ENCODE measurements around the gene CGN. TPM values are rescaled to one million over a fixed set of nuclear protein-coding genes. Genes with fewer than 3 reads are reported as not detected.
A peak's percentile ranks its signal among the peaks of the same experiment; 100 is the strongest.

CGN gene
- total RNA-seq, 1 experiment from 2014 or later, result 30.9 TPM

DNA sequence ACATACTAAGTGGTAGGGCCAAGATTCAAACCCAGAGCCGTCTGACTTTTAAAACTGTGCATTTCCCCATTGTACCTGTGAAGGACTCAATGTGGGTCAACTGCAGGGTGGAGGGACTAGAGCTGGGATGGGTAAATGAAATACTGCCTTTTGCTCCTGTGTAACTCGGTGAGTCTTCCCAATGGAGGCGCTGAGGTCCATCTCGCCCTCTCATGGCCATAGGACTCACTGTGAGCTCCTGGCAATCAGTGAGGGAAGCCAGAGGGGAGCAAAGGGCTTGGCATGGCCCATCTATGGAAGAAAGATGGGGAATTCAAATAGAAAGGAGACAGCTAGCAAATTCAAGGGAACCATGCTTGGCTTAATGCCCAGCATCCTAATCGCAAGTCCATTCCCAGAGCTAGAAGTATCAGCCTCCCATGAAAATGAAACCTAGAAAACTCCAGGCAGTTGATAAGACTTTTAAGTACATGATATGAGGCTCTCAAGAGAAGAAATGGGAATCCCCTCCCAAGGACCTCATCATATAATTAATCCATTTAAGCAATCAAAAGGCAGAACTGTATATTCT, 25.4 kb upstream of the CGN start:
- Histone ChIP-seq H2BK5ac (ENCODE audit: insufficient read length, low read length) (no peak overlapping the region), H2BK15ac (ENCODE audit: low read depth, low read length) (no peak overlapping the region), H4K8ac (replicated peaks; ENCODE audit: insufficient read length, low read depth, low read length) (no peak overlapping the region), H3K79me2 (ENCODE audit: insufficient read depth, low read length) (no peaks in the 10 kb centered on the region), H3K56ac (ENCODE audit: insufficient read length, low read depth, low read length) (no peak overlapping the region), H3K79me1 (ENCODE audit: insufficient read depth, low read depth, low read length, poor library complexity, severe bottlenecking) (no peaks in the 10 kb centered on the region), H3K14ac (ENCODE audit: insufficient read depth, low read length) (no peak overlapping the region), H3K9ac (ENCODE audit: extremely low read depth, insufficient read length, low read length) (no peak overlapping the region), H2BK20ac (ENCODE audit: low read depth, low read length, poor library complexity, severe bottlenecking) (no peak overlapping the region), H2AFZ (ENCODE audit: low read length) (no peak overlapping the region), H3K23me2 (ENCODE audit: insufficient read length, low read depth, low read length, poor library complexity, severe bottlenecking) (no peaks in the 10 kb centered on the region), H2BK120ac (ENCODE audit: low read depth, low read length, poor library complexity, severe bottlenecking) (no peak overlapping the region), H2BK12ac (ENCODE audit: insufficient read length, low read depth, low read length) (no peak overlapping the region), H4K91ac (ENCODE audit: insufficient read length, low read depth, low read length) (no peak overlapping the region), H4K5ac (ENCODE audit: insufficient read length, low read depth, low read length) (no peak overlapping the region), H3K27ac (ENCODE audit: insufficient read length, low read depth, low read length) (no peak overlapping the region), H3K27me3 (ENCODE audit: insufficient read depth, low read length) (no peaks in the 10 kb centered on the region), H3K4me1 (ENCODE audit: insufficient read depth, low read length) (no peaks in the 10 kb centered on the region), H4K20me1 (ENCODE audit: control insufficient read depth, insufficient read depth, insufficient read length) (no peaks in the 10 kb centered on the region), H3K4ac (ENCODE audit: low read depth, low read length) (no peak overlapping the region), H3K4me2 (ENCODE audit: insufficient read depth, insufficient read length, low read length) (no peak overlapping the region), H3K18ac (ENCODE audit: insufficient read length, low read depth, low read length) (no peak overlapping the region), H2AK5ac (ENCODE audit: insufficient read length, low read length) (no peak overlapping the region), H3K23ac (ENCODE audit: insufficient read length, low read depth, low read length) (no peak overlapping the region), H3T11ph (ENCODE audit: low read length) (no peak overlapping the region), H3K9me3 (ENCODE audit: control insufficient read depth, low read depth, low read length) (no peaks in the 10 kb centered on the region)
- H3K4me3 Mint-ChIP-seq, result no peak overlapping the region
- H3K36me3 Mint-ChIP-seq (ENCODE audit: insufficient read depth in 1 of 3, low read depth in 3 of 3), result peaks cover 0 to 5% (median 0%) of the 10 kb centered on the region in 3 experiments; a peak in 2 of 7 replicates
- peak; percentile 69 for DNase-seq
- H3K27me3 Mint-ChIP-seq (ENCODE audit: low read depth), result peaks cover 1% of the 10 kb centered on the region; the same call in 1 of the 2 replicates
- TF ChIP-seq, protein P1, sequence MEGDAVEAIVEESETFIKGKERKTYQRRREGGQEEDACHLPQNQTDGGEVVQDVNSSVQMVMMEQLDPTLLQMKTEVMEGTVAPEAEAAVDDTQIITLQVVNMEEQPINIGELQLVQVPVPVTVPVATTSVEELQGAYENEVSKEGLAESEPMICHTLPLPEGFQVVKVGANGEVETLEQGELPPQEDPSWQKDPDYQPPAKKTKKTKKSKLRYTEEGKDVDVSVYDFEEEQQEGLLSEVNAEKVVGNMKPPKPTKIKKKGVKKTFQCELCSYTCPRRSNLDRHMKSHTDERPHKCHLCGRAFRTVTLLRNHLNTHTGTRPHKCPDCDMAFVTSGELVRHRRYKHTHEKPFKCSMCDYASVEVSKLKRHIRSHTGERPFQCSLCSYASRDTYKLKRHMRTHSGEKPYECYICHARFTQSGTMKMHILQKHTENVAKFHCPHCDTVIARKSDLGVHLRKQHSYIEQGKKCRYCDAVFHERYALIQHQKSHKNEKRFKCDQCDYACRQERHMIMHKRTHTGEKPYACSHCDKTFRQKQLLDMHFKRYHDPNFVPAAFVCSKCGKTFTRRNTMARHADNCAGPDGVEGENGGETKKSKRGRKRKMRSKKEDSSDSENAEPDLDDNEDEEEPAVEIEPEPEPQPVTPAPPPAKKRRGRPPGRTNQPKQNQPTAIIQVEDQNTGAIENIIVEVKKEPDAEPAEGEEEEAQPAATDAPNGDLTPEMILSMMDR (conservative IDR thresholded peaks at IDR 0.05), result peak; percentile 50; the same call in 2 of the 3 replicates
- peaks cover 4 to 6% of the 10 kb centered on the region in 2 experiments; a peak in 4 of 5 replicates for H3K9me3 Mint-ChIP-seq
- H3K4me1 Mint-ChIP-seq, result 0 out of 4 replicates have a peak, but pooled peaks cover 0 to 3% of the 10 kb centered on the region in 2 experiments
- no peak overlapping the region for H3K27ac Mint-ChIP-seq
- no CpG with 5 or more reads among the region's 5 CpGs for WGBS (ENCODE audit: extremely low coverage, insufficient read length, low lambda C conversion rate)
